ENCODE results near the gene USP10.

GRCh38 chr16:84827131-84827574 is 127.4 kb downstream of the USP10 start:
- peak; percentile 50; the same call in 1 of the 2 replicates for TF ChIP-seq TCF4 (CRISPR knock-in tag; IDR thresholded peaks at IDR 0.05; ENCODE audit: borderline replicate concordance)
- no peak for TF ChIP-seq ARNTL (CRISPR knock-in tag; IDR thresholded peaks at IDR 0.05; ENCODE audit: borderline replicate concordance, low read depth)
- TF ChIP-seq ZFP3 (CRISPR knock-in tag; IDR thresholded peaks at IDR 0.05): no peak
- TF ChIP-seq PPARA (CRISPR knock-in tag; IDR thresholded peaks at IDR 0.05; ENCODE audit: borderline replicate concordance): no peak
- TF ChIP-seq ZNF8 (CRISPR knock-in tag; IDR thresholded peaks at IDR 0.05): no peak
- TF ChIP-seq ZC3H10 (CRISPR knock-in tag; IDR thresholded peaks at IDR 0.05): no peak

Data from SK-N-SH treated with all-trans-retinoic acid at 6 μM for 48 hours (cell line).